ENCODE measurements around the gene RPLP2. TPM values are rescaled to one million over a fixed set of nuclear protein-coding genes. Genes with fewer than 3 reads are reported as not detected.

Gene RPLP2
- total RNA-seq, 4 donors from 2014 or later: 555 to 1,150 (median 858) TPM

DNA sequence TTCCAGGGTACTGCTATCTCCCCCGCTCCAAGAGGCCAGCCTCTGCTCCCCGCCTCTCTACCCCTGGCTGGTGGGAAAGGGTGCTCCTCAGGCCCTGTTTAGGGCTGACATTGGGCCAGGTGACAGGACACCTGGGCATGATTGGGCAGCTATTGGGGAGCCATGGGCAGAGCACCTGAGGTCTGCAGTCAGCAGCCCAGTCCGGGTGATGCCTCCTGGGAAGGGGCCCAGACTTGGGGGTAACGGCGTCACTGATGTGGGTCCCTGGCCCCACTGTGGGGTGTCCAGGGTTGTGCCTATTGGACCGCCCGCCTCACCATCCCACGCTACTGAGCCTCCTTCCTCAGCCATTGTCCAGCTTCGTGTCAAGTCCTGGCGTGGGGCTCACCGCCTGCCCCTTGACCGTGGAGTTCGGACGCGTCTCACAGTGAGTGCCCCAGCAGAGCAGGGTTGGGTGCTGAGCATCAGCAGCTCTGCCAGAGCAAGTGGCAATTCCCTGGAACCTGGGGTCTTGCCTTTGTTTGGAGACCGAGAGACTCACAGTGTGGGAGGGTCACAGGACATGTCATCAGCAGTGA lies 29.7 kb upstream of the RPLP2 start:
- TF ChIP-seq, protein P1, sequence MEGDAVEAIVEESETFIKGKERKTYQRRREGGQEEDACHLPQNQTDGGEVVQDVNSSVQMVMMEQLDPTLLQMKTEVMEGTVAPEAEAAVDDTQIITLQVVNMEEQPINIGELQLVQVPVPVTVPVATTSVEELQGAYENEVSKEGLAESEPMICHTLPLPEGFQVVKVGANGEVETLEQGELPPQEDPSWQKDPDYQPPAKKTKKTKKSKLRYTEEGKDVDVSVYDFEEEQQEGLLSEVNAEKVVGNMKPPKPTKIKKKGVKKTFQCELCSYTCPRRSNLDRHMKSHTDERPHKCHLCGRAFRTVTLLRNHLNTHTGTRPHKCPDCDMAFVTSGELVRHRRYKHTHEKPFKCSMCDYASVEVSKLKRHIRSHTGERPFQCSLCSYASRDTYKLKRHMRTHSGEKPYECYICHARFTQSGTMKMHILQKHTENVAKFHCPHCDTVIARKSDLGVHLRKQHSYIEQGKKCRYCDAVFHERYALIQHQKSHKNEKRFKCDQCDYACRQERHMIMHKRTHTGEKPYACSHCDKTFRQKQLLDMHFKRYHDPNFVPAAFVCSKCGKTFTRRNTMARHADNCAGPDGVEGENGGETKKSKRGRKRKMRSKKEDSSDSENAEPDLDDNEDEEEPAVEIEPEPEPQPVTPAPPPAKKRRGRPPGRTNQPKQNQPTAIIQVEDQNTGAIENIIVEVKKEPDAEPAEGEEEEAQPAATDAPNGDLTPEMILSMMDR (IDR thresholded peaks at IDR 0.05): no peak
- ATAC-seq (ENCODE audit: low FRiP score) (no peak), DNase-seq (ENCODE audit: low spot score) (no peak)

DNA sequence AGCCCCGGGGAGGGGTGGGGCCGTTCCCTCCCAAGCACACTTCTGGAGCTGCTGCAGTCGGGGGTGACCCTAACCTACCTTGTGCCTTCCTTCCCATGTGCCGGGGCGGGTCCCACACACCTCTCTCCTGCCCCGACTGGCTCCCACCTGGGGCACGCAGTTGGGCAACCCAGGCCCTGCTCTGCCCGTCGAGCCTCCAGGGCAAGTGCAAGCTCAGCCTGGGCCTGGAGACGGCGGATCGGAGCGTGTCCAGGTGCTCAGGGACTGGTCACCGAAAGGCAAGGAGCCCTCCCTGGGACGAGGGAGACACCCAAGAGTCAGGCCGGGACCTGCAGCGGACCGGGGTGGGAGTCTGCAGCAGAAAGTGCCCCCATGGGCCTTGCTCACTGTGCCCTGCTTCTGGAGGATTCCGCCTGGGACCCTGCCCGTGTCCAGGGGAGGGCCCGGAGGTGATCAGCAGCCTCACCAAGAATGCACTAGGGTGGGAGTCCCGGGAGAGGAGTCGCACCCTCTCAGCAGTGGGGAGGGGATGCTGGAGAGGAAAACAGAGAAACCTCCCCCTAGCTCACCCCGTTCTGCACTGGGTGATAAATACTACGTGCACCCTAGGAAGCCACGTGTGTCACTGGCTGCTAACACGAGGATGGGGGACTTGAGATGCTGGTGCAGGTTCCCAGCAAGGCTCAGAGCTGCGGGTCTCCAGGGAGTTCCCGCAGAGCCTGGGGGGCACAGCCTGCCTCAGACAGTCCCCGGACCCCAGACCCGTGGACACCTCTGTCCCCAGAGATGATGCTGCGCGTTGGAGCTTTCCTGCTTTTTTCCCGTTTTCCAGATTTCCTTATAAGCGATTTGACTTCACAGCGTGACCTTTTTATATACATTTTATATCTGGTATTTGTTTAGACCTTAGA lies 27.2 kb upstream of the RPLP2 start:
- TF ChIP-seq, protein P1 (IDR thresholded peaks at IDR 0.05): no peak
- ATAC-seq (ENCODE audit: low FRiP score) (no peak), DNase-seq (ENCODE audit: low spot score) (no peak)

DNA sequence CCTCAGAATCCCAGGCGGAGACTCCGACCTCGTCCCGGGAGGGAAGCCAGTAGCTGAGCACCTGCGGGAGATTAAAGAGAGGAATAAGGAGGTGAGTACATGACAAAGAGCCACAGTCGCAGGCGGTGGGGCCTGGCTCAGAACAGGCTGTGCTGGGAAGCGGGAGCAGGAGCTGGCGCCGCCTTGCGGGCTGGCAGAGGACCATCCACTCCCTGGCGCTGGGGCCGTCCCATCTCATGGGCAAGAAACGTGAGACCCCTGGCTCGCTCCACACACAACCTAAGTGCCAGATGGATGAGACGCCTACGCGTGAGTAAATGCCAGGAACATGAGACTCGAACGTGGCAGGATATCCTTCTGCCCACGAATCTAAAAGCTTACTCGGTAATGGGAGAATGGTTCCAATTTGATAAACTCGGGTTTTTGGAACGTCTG lies 26.2 kb upstream of the RPLP2 start:
- DNase-seq (ENCODE audit: low spot score): no peak

DNA sequence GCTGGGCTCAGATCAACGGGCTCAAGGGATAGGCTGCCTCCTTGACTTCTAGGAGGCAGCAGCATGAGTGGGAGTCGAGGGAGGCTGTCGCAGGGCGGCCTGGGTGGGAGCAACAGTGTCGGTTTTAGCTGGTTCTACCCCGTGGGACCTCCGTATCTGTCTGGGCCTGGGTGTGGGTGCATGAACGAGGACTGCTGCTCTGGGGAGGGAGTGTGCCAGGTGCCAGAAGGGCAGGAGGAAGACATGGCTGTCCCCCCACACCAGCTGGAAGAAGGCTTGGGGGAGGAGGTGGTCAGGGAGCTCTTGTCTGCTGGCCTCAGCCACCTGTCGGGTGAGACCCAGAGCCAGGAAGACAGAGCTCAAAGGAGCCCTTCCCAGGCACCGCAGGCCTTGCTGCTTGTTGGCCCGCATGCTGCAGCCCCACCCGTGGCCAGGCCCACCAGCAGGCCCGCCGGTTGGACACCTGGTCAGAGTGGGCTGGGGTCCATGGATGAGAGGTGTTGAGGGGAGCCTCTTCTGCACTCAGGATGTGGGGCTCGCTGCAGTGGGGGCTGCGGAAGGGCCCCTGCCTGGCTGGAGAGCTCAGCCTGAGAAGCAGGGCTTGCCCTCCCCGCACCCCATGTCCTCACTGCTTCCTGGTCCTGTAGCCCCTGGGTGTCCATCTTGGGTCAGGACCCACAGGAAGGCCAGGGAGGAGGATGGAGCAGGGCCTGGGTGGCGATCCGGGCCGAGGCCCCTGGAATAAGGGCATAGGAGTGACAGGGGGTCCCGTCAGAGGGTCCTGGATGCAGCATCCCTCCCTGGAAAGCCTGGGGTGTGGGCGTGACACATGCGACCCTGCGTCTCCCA lies 23.3 kb upstream of the RPLP2 start:
- TF ChIP-seq, protein P1 (IDR thresholded peaks at IDR 0.05): no peak
- ATAC-seq (ENCODE audit: low FRiP score) (no peak), DNase-seq (ENCODE audit: low spot score) (no peak)

More for the DNA sequence above, 26.2 kb upstream of the RPLP2 start:
- peak; percentile 92 for ATAC-seq (ENCODE audit: low FRiP score)
- TF ChIP-seq, protein P1 (IDR thresholded peaks at IDR 0.05): no peak

DNA sequence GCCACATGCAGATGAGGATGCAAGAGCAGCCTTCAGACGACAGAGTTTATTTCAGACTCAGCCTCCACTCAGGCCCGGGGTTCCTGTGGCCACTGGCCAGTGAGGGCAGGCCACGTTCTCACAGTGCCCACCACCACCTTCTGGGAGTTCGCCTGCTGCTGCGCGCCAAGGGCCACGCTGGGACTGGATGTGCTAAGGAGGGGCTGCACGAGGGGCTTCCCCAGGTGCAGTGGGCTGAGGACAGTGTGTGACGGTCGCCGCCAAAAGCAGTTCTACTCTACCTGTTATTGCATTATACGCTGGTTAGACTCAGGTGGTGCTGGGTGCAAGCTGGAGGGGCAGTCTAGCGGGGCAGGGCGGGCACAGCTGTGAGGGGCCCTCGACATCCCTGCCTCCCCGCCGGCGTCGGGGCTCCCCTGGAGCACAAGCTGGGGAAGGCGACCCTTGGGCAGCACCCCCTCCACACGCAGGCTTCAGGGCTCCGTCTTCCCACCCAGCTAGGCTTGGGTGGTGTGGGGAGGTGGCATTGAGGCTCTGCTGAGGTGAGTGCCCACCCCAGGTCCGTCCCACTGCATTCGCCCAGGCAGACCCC lies 22.6 kb upstream of the RPLP2 start:
- TF ChIP-seq, protein P1 (IDR thresholded peaks at IDR 0.05): no peak
- no peak for ATAC-seq (ENCODE audit: low FRiP score)
- DNase-seq (ENCODE audit: low spot score): no peak

DNA sequence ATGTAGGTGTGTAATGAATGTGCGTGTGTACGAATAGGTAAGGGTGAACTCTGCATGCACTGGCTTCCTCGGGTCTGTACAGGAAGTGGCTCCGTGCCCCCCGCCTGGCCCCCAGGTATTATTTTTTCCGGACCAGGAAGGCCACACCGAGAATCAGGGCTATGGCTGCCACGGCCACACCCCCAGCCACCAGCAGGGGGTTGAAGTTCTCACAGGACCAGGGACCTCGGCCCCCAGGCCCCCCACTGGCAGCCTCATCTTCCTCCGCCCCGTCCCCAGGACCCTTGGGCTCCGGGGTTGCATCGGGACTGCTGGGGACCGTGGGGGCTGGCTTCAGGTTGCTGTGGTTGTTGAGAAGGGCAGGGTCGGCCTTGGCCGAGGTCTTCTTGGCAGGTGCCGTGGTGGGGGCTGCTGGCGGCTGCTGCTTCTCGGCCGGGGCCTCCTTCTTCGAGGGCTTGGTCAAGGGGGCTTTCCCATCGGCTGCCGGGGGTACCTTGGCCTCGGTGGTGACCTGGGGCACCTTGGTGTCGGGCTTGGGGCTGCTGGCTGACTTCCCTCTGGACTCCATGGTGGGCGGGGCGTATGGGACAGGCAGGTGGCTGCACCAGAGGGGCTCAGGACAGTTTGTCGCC lies 21.6 kb upstream of the RPLP2 start:
- ATAC-seq (ENCODE audit: low FRiP score) (no peak), DNase-seq (ENCODE audit: low spot score) (no peak)
- TF ChIP-seq, protein P1 (IDR thresholded peaks at IDR 0.05): no peak

All from omental fat pad (tissue), 4 donors.